IPS-15b (cell line): ENCODE data around the gene PJA2.

Source experiments
- H3K27me3 ChIP-seq: one replicate; pipeline ENCODE4 v1.6.1; 2013; ENCODE audit warnings: low read length; ENCODE audit not compliant: control insufficient read depth, insufficient read depth
- H3K36me3 ChIP-seq: one replicate; pipeline ENCODE4 v1.6.1; 2013; ENCODE audit warnings: low read length; ENCODE audit not compliant: control insufficient read depth, insufficient read depth
- H3K4me1 ChIP-seq: one replicate; pipeline ENCODE4 v1.6.1; 2013; ENCODE audit warnings: mild to moderate bottlenecking, low read length; ENCODE audit not compliant: control insufficient read depth, insufficient read depth
- H3K4me3 ChIP-seq: one replicate; pipeline ENCODE4 v1.5.1; 2013; ENCODE audit warnings: low read depth, low read length
- H3K9ac ChIP-seq: one replicate; pipeline ENCODE4 v1.6.1; 2013; ENCODE audit warnings: low read depth, mild to moderate bottlenecking, low read length
- H3K9me3 ChIP-seq: one replicate; pipeline ENCODE4 v1.6.1; 2013; ENCODE audit warnings: mild to moderate bottlenecking, low read length; ENCODE audit not compliant: control insufficient read depth, insufficient read depth

The PJA2 gene

GRCh38 chr5:109318455-109319108 is 91.2 kb downstream of the PJA2 start:
- Histone ChIP-seq H3K36me3 (no peaks in the 10 kb centered on the region), H3K4me1 (no peaks in the 10 kb centered on the region)

GRCh38 chr5:109316634-109317033 is 93.1 kb downstream of the PJA2 start:
- Histone ChIP-seq H3K4me1 (no peaks in the 10 kb centered on the region), H3K27me3 (no peaks in the 10 kb centered on the region), H3K4me3 (no peak overlapping the region), H3K36me3 (no peaks in the 10 kb centered on the region), H3K9ac (no peak overlapping the region), H3K9me3 (no peaks in the 10 kb centered on the region)

More at GRCh38 chr5:109318455-109319108, 91.2 kb downstream of the PJA2 start:
- no peak overlapping the region for H3K4me3 ChIP-seq
- H3K9me3 ChIP-seq: no peaks in the 10 kb centered on the region
- no peak overlapping the region for H3K9ac ChIP-seq
- H3K27me3 ChIP-seq: no peaks in the 10 kb centered on the region

GRCh38 chr5:109315245-109315644 is 94.5 kb downstream of the PJA2 start:
- Histone ChIP-seq H3K4me1 (no peaks in the 10 kb centered on the region), H3K27me3 (no peaks in the 10 kb centered on the region), H3K4me3 (no peak overlapping the region), H3K36me3 (no peaks in the 10 kb centered on the region), H3K9ac (no peak overlapping the region), H3K9me3 (no peaks in the 10 kb centered on the region)

DNA sequence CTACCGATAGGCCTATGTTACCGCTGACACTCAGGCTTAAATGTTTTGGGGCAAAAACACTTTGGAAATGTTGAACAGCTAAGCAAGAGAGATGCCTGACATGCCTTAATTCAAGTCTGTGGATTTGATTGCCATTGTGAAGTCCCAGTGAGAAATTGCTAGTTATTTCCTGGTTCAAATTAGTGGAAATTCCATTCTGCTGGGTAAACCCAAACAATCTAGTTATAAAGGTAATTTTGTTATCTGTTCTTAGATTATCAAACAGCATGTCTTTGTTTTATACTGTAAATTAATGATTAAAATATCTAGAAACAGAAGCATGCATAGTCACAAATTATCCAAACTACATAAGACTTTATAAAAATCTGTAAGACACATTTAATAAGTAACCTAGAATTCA is 96.6 kb downstream of the PJA2 start:
- Histone ChIP-seq H3K4me1 (no peaks in the 10 kb centered on the region), H3K9ac (no peak overlapping the region), H3K9me3 (no peaks in the 10 kb centered on the region), H3K27me3 (no peaks in the 10 kb centered on the region), H3K36me3 (no peaks in the 10 kb centered on the region), H3K4me3 (no peak overlapping the region)

- no peaks in the 10 kb centered on the region for H3K27me3 ChIP-seq
- H3K4me1 ChIP-seq: no peaks in the 10 kb centered on the region
- no peak overlapping the region for H3K9ac ChIP-seq
- no peaks in the 10 kb centered on the region for H3K36me3 ChIP-seq
- no peak overlapping the region for H3K4me3 ChIP-seq
- H3K9me3 ChIP-seq: no peaks in the 10 kb centered on the region
These were observed 97.1 kb downstream of the PJA2 start for GRCh38 chr5:109312695-109313094.

GRCh38 chr5:109310315-109310714 is 99.5 kb downstream of the PJA2 start:
- no peak overlapping the region for H3K4me3 ChIP-seq
- H3K9me3 ChIP-seq: no peaks in the 10 kb centered on the region
- H3K9ac ChIP-seq: peak overlapping the region; percentile 9
- no peaks in the 10 kb centered on the region for H3K4me1 ChIP-seq
- H3K36me3 ChIP-seq: no peaks in the 10 kb centered on the region
- H3K27me3 ChIP-seq: no peaks in the 10 kb centered on the region

DNA sequence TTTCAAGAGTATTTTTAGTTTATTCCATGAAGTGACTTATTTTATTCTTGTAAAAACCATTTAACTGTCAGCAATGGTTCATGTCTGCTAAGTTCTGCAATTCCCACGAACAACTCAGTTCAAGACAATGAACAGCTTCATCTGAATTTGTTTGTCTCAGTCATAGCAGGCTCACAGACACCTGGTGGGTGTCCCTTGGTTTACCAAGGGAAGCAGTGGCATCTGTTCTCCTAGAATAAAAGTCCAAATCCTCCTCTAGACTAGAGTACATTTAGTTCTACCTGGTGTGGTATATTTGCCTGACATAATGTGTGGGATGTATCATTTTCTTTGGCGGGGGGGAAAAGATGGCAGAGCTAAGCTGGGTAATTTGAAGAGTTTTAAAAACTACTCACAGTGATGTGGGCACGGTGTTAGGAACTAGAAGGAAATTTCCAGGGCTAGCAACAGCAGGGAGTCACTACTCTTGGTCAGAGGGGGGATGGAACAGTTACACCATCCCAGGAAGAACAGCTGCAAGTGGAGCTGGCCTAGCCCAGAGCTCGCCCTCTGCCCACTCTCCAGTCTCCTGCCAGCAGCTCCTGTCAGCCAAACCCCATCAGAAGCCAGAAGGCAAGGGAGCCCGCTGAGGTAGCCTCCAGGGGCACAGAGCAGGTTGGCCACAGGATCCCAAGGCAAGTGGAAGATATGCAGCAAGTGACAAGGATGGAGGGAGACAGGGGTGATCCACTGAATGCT is 100.3 kb downstream of the PJA2 start:
- H3K9me3 ChIP-seq: no peaks in the 10 kb centered on the region
- H3K4me1 ChIP-seq: no peaks in the 10 kb centered on the region
- H3K36me3 ChIP-seq: no peaks in the 10 kb centered on the region
- no peak overlapping the region for H3K4me3 ChIP-seq
- no peaks in the 10 kb centered on the region for H3K27me3 ChIP-seq
- no peak overlapping the region for H3K9ac ChIP-seq

GRCh38 chr5:109307951-109308350 is 101.8 kb downstream of the PJA2 start:
- Histone ChIP-seq H3K4me1 (no peaks in the 10 kb centered on the region), H3K27me3 (no peaks in the 10 kb centered on the region), H3K9ac (no peak overlapping the region), H3K9me3 (no peaks in the 10 kb centered on the region), H3K36me3 (no peaks in the 10 kb centered on the region), H3K4me3 (no peak overlapping the region)

- Histone ChIP-seq H3K9me3 (no peaks in the 10 kb centered on the region), H3K27me3 (no peaks in the 10 kb centered on the region), H3K36me3 (no peaks in the 10 kb centered on the region), H3K4me3 (no peak overlapping the region), H3K9ac (no peak overlapping the region), H3K4me1 (no peaks in the 10 kb centered on the region)
These were observed 102.3 kb downstream of the PJA2 start for GRCh38 chr5:109307456-109307855.

DNA sequence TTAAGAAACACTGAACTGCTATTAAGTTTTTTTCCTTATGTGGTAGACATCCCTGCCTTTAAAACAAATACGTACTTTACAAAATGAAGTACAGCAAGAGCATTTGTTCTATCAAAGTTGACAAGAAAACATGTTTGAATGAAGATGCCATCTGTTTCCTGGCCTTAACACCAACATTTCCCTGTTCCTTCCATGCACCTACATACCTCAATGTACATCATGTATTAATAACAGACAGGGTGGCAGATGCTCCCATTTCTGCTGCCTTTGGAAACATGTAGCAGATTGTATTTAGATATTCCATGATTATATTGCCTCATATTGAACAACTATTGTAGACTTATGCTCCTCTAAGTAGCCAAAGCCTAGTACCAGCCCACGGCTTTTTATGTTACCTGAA is 104.4 kb downstream of the PJA2 start:
- H3K36me3 ChIP-seq: no peaks in the 10 kb centered on the region
- H3K9ac ChIP-seq: no peak overlapping the region
- no peak overlapping the region for H3K4me3 ChIP-seq
- H3K4me1 ChIP-seq: no peaks in the 10 kb centered on the region
- no peaks in the 10 kb centered on the region for H3K9me3 ChIP-seq
- H3K27me3 ChIP-seq: no peaks in the 10 kb centered on the region

DNA sequence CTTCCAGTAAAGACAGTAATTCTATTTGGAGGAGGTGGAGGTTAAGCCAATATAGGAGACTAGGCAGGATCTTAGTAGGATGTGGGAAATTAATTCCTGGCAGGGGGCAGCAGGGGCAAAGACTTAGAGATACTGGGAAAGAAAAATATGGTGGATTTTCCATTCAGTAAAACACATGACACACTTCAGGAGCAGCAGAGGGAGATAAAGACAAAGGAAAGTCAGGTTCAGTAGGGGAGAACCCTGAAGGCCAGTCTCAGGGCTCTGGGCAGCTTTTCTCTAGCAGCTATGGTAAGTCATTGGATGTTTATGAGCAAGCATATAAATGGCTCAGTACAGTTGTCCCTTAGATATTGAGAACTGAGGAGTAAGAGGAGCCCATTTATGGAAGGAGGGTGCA is 105.5 kb downstream of the PJA2 start:
- Histone ChIP-seq H3K27me3 (no peaks in the 10 kb centered on the region), H3K9ac (no peak overlapping the region), H3K4me1 (no peaks in the 10 kb centered on the region), H3K9me3 (no peaks in the 10 kb centered on the region), H3K36me3 (no peaks in the 10 kb centered on the region), H3K4me3 (no peak overlapping the region)

GRCh38 chr5:109300367-109300766 is 109.4 kb downstream of the PJA2 start:
- Histone ChIP-seq H3K27me3 (no peaks in the 10 kb centered on the region), H3K4me1 (no peaks in the 10 kb centered on the region), H3K9ac (no peak overlapping the region), H3K9me3 (no peaks in the 10 kb centered on the region), H3K4me3 (no peak overlapping the region), H3K36me3 (no peaks in the 10 kb centered on the region)
